Measurements from ENCODE around the gene MCCC2.

GRCh38 chr5:71652803-71653543, 65.8 kb downstream of the MCCC2 start:
- TF ChIP-seq, protein P1, sequence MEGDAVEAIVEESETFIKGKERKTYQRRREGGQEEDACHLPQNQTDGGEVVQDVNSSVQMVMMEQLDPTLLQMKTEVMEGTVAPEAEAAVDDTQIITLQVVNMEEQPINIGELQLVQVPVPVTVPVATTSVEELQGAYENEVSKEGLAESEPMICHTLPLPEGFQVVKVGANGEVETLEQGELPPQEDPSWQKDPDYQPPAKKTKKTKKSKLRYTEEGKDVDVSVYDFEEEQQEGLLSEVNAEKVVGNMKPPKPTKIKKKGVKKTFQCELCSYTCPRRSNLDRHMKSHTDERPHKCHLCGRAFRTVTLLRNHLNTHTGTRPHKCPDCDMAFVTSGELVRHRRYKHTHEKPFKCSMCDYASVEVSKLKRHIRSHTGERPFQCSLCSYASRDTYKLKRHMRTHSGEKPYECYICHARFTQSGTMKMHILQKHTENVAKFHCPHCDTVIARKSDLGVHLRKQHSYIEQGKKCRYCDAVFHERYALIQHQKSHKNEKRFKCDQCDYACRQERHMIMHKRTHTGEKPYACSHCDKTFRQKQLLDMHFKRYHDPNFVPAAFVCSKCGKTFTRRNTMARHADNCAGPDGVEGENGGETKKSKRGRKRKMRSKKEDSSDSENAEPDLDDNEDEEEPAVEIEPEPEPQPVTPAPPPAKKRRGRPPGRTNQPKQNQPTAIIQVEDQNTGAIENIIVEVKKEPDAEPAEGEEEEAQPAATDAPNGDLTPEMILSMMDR (conservative IDR thresholded peaks at IDR 0.05; ENCODE audit: low read depth, low read length): no peak
- no peak for TF ChIP-seq EZH2 (IDR thresholded peaks at IDR 0.05; ENCODE audit: borderline replicate concordance, low read depth, low read length, poor library complexity, severe bottlenecking)

Measured in A673 (cell line).